ENCODE measurements around the gene SIPA1.
"Not testable (repeated sequence)": the region's sequence is repeated elsewhere in the genome, so short reads cannot be mapped to it uniquely, and the experiment has no call there.

Gene SIPA1

DNA sequence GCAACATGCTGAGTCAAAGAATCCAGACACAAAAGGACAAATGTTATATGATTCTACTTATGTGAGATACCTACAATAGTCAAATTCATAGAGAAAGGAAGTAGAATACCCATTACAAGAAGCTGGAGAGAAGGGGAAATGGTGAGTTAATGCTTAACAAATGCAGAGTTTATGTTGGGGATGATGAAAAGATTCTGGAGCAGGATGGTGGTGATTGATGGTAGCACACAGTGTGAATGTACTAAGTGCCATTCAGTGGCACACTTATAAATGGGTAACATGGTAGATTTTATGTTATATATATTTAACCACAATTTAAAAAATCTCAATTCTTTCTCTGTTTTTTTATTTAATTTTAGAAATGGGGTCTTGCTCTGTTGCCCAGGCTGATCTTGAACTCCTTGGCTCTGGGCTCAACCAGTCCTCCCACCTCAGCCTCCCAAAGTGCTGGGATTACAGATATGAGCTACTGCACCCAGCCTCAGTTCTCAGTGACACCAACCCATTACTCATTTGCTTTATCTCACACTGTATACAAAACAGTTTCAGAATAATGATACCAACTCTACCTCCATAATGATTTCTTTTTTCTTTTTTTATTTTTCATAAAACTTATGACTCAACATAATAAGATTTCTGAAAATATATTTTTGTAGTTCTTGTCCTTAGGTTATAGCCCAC lies 34.4 kb downstream of the SIPA1 start:
- no peak overlapping the region for H3K9ac ChIP-seq (ENCODE audit: low read depth, low read length)
- no peaks in the 10 kb centered on the region for H3K36me3 ChIP-seq (ENCODE audit: insufficient read depth, low read length)
- no peak overlapping the region for H3K4me3 ChIP-seq (ENCODE audit: low read length)
- no peaks in the 10 kb centered on the region for H3K9me3 ChIP-seq (ENCODE audit: insufficient read depth, low read depth, low read length)
- no peaks in the 10 kb centered on the region for H3K4me1 ChIP-seq (ENCODE audit: insufficient read depth, low read length)
- no peak overlapping the region for H3K27ac ChIP-seq (ENCODE audit: low read depth, low read length)
- H3K27me3 ChIP-seq (ENCODE audit: insufficient read depth, low read length), result no peaks in the 10 kb centered on the region

DNA sequence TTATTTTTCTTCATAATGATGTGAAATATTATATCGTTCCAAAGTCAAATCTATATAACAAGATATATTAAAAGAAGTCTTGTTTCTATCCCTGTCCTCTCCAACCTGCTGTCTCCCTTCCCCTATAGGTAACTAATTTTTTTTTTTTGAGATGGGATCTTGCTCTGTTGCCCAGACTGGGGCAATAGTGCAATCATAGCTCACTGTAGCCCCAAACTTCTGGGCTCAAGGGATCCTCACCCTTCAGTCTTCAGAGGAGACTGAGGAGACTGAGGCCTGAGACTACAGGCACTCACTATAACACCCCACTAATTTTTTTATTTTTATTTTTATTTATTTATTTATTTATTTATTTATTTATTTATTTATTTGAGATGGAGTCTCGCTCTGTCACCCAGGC lies 35.1 kb downstream of the SIPA1 start:
- H3K27ac ChIP-seq (ENCODE audit: low read depth, low read length), result no peak overlapping the region
- no peak overlapping the region for H3K4me3 ChIP-seq (ENCODE audit: low read length)
- H3K9me3 ChIP-seq (ENCODE audit: insufficient read depth, low read depth, low read length), result no peaks in the 10 kb centered on the region
- H3K9ac ChIP-seq (ENCODE audit: low read depth, low read length), result no peak overlapping the region
- WGBS, result no CpG with 5 or more reads among the region's 2 CpGs
- H3K36me3 ChIP-seq (ENCODE audit: insufficient read depth, low read length), result no peaks in the 10 kb centered on the region
- no peaks in the 10 kb centered on the region for H3K27me3 ChIP-seq (ENCODE audit: insufficient read depth, low read length)
- no peaks in the 10 kb centered on the region for H3K4me1 ChIP-seq (ENCODE audit: insufficient read depth, low read length)

DNA sequence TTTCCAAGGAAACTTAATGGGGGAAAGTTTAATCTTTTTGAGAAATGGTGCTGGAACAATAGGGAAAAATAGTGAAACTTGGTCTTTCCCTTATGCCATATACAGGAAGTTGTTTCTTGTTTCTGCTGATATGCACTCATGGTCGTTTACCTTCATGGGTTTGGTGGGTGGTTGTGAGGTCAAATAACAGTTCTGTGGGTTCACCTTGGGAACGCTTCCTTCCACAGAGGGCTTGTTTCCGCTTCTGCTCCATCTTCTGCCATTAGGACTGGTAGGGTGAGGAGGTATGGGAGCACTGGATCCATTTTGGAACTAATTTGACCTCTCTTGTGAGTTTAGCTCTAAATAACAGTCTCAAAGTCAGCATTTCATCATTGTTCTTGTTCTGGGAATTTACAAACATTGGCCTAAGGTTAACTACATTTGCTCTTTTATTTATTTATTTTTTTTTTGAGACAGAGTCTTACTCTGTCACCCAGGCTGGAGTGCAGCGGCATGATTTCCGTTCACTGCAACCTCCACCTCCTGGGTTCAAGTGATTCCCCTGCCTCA lies 42.4 kb downstream of the SIPA1 start:
- no peaks in the 10 kb centered on the region for H3K4me1 ChIP-seq (ENCODE audit: insufficient read depth, low read length)
- H3K9me3 ChIP-seq (ENCODE audit: insufficient read depth, low read depth, low read length), result no peaks in the 10 kb centered on the region
- WGBS, result 85% methylated on average over 5 of the region's 5 CpGs
- no peaks in the 10 kb centered on the region for H3K27me3 ChIP-seq (ENCODE audit: insufficient read depth, low read length)
- H3K36me3 ChIP-seq (ENCODE audit: insufficient read depth, low read length), result no peaks in the 10 kb centered on the region
- H3K4me3 ChIP-seq (ENCODE audit: low read length), result no peak overlapping the region
- H3K9ac ChIP-seq (ENCODE audit: low read depth, low read length), result no peak overlapping the region
- no peak overlapping the region for H3K27ac ChIP-seq (ENCODE audit: low read depth, low read length)

GRCh38 chr11:65683480-65683879 lies 45.6 kb downstream of the SIPA1 start:
- not testable (repeated sequence) for H3K36me3 ChIP-seq (ENCODE audit: insufficient read depth, low read length); H3K4me1 ChIP-seq (ENCODE audit: insufficient read depth, low read length); H3K27me3 ChIP-seq (ENCODE audit: insufficient read depth, low read length); H3K9ac ChIP-seq (ENCODE audit: low read depth, low read length); H3K27ac ChIP-seq (ENCODE audit: low read depth, low read length); H3K4me3 ChIP-seq (ENCODE audit: low read length); H3K9me3 ChIP-seq (ENCODE audit: insufficient read depth, low read depth, low read length)
- WGBS, result 92% methylated on average over 6 of the region's 6 CpGs

DNA sequence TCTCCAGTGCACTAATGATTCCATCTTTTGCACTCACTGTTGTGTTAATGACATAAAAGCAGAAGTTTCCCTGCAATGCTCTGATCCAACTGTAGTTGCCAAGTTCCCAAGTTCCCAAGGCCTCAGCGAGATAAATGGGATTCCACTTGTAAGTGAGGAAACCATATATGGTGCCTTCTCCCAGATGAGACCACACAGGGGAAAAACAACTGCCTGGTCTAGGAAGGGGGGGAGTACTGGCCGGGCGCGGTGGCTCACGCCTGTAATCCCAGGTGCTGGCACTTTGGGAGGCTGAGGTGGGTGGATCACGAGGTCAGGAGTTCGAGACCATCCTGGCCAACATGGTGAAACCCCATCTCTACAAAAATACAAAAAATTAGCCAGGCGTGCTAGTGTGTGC lies 48.1 kb downstream of the SIPA1 start:
- WGBS, result 82% methylated on average over 8 of the region's 8 CpGs
- H3K27me3 ChIP-seq (ENCODE audit: insufficient read depth, low read length), result no peaks in the 10 kb centered on the region
- no peak overlapping the region for H3K9ac ChIP-seq (ENCODE audit: low read depth, low read length)
- H3K4me1 ChIP-seq (ENCODE audit: insufficient read depth, low read length), result no peaks in the 10 kb centered on the region
- H3K36me3 ChIP-seq (ENCODE audit: insufficient read depth, low read length), result no peaks in the 10 kb centered on the region
- H3K9me3 ChIP-seq (ENCODE audit: insufficient read depth, low read depth, low read length), result no peaks in the 10 kb centered on the region
- H3K27ac ChIP-seq (ENCODE audit: low read depth, low read length), result no peak overlapping the region
- H3K4me3 ChIP-seq (ENCODE audit: low read length), result no peak overlapping the region

DNA sequence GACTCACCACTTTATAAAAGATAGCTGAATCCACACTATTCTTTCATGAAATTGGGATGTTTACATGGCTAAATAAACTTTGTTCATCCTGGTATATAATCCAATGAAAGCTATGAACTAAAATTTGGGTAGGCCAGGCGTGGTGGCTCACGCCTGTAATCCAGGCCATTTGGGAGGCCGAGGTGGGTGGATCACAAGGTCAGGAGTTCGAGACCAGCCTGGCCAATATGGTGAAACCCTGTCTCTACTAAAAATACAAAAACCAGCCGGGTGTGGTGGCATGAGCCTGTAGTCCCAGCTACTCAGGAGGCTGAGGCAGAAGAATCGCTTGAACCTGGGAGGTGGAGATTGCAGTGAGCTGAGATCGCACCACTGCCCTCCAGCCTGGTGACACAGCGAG lies 53.9 kb downstream of the SIPA1 start:
- not testable (repeated sequence) for H3K9ac ChIP-seq (ENCODE audit: low read depth, low read length); H3K27ac ChIP-seq (ENCODE audit: low read depth, low read length); H3K4me1 ChIP-seq (ENCODE audit: insufficient read depth, low read length); H3K27me3 ChIP-seq (ENCODE audit: insufficient read depth, low read length); H3K4me3 ChIP-seq (ENCODE audit: low read length); H3K36me3 ChIP-seq (ENCODE audit: insufficient read depth, low read length); H3K9me3 ChIP-seq (ENCODE audit: insufficient read depth, low read depth, low read length)
- 96% methylated on average over 7 of the region's 8 CpGs for WGBS

DNA sequence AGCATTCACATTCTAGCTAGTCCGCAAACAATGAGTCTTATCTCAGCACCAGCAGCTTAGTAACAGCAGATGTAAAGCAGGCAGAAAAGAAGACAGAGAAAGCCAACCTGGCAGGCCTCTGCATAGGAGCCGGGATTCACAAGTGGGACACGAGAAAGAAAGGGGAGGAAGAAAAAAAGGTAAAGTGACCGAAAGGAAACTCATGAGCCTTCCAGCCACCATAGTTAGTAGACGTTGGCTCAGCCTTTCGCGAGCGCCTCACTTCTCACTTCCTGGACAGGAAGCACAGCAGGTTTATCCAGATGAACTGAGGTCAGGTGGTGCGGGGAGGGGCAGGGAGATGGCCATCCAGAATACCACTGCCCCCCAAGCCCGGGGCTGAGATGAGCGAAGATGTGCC lies 54.5 kb downstream of the SIPA1 start:
- no peaks in the 10 kb centered on the region for H3K9me3 ChIP-seq (ENCODE audit: insufficient read depth, low read depth, low read length)
- H3K4me3 ChIP-seq (ENCODE audit: low read length), result no peak overlapping the region
- WGBS, result 89% methylated on average over 11 of the region's 11 CpGs
- H3K27me3 ChIP-seq (ENCODE audit: insufficient read depth, low read length), result no peaks in the 10 kb centered on the region
- no peak overlapping the region for H3K9ac ChIP-seq (ENCODE audit: low read depth, low read length)
- H3K4me1 ChIP-seq (ENCODE audit: insufficient read depth, low read length), result no peaks in the 10 kb centered on the region
- H3K36me3 ChIP-seq (ENCODE audit: insufficient read depth, low read length), result no peaks in the 10 kb centered on the region
- H3K27ac ChIP-seq (ENCODE audit: low read depth, low read length), result no peak overlapping the region

DNA sequence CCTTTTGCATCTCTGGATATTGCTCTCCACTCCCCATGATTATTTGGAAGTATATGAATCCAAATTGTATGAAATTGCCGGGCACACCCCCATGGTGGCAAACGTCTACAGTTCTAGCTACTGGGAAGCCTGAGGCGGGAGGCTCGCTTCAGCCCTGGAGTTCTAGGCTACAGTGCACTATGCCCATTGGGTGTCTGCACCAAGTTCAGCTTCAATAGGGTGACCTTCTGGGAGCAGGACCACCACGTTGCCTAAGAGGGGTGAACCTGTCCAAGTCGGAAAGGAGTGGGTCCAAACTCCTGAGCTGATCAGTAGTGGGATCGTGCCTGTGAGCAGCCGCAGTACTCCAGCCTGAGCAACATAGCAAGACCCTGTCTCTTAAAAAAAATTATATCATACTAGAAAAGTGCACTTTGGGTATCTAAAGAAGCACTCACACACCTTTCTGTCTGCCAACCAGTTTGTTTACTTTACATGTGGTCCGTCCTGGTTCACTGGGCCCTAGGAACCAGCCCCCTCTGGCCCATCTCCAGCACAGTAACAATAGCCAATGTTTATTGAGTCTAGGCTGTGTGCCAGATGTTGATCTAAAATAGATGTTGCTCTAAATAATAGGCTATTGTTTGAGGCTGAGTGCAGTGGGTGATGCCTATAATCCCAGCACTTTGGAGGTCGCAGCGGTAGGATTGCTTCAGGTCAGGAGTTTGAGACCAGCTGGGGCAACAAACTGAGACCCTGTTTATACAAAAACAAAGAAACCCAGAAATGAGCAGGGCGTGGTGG lies 57.7 kb downstream of the SIPA1 start:
- H3K27me3 ChIP-seq (ENCODE audit: insufficient read depth, low read length), result no peaks in the 10 kb centered on the region
- no peak overlapping the region for H3K27ac ChIP-seq (ENCODE audit: low read depth, low read length)
- H3K36me3 ChIP-seq (ENCODE audit: insufficient read depth, low read length), result no peaks in the 10 kb centered on the region
- H3K9me3 ChIP-seq (ENCODE audit: insufficient read depth, low read depth, low read length), result peaks cover 5% of the 10 kb centered on the region; the same call in 1 of the 2 replicates
- H3K4me1 ChIP-seq (ENCODE audit: insufficient read depth, low read length), result no peaks in the 10 kb centered on the region
- no peak overlapping the region for H3K9ac ChIP-seq (ENCODE audit: low read depth, low read length)
- WGBS, result 89% methylated on average over 12 of the region's 12 CpGs
- no peak overlapping the region for H3K4me3 ChIP-seq (ENCODE audit: low read length)

DNA sequence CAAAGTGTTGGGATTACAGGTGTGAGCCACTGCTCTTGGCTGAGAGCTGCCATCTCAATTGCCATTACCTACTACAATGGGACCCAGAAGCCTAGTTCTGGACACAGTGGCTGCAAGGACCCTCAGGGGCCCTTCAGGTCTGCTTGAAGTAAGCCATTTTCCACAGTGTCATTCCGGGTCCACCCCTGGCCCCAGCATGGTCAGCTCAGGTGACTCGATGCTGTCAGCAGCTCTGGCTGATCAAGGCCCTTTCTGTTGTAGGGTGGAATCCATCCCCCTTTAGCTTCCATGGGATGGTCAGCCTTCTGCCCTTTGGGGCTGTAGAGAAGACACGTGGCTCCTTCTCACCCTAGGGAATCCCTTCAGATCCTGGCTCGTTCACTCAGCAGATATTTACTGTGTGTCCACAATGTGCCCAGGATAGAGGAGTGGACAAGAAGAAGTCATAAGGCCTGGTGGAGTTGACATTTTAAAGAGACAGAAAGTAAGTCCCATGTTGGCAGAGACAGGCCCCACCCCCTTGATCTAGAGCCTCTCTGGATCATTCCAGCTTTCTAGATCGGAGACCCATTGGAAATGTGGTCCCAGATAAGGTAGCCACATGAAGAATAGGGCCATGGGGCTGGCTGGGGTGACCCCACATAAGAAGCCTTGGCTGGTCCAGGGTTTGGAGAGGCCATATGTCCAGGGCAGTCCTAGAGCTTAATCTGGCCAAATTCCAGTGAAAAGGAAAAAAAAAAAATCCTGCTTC lies 59.1 kb downstream of the SIPA1 start:
- 89% methylated on average over 5 of the region's 5 CpGs for WGBS
- Histone ChIP-seq H3K27ac (ENCODE audit: low read depth, low read length) (no peak overlapping the region), H3K9ac (ENCODE audit: low read depth, low read length) (no peak overlapping the region), H3K36me3 (ENCODE audit: insufficient read depth, low read length) (no peaks in the 10 kb centered on the region), H3K4me1 (ENCODE audit: insufficient read depth, low read length) (no peaks in the 10 kb centered on the region), H3K27me3 (ENCODE audit: insufficient read depth, low read length) (no peaks in the 10 kb centered on the region), H3K4me3 (ENCODE audit: low read length) (no peak overlapping the region), H3K9me3 (ENCODE audit: insufficient read depth, low read depth, low read length) (peaks cover 9% of the 10 kb centered on the region; the same call in 1 of the 2 replicates)

GRCh38 chr11:65698205-65698604 lies 60.3 kb downstream of the SIPA1 start:
- H3K9me3 ChIP-seq (ENCODE audit: insufficient read depth, low read depth, low read length), result peaks cover 9% of the 10 kb centered on the region; the same call in 1 of the 2 replicates
- H3K36me3 ChIP-seq (ENCODE audit: insufficient read depth, low read length), result no peaks in the 10 kb centered on the region
- H3K27me3 ChIP-seq (ENCODE audit: insufficient read depth, low read length), result peaks cover 5% of the 10 kb centered on the region; the same call in 1 of the 2 replicates
- no peak overlapping the region for H3K4me3 ChIP-seq (ENCODE audit: low read length)
- no peak overlapping the region for H3K27ac ChIP-seq (ENCODE audit: low read depth, low read length)
- WGBS, result 90% methylated on average over 8 of the region's 8 CpGs
- no peak overlapping the region for H3K9ac ChIP-seq (ENCODE audit: low read depth, low read length)
- no peaks in the 10 kb centered on the region for H3K4me1 ChIP-seq (ENCODE audit: insufficient read depth, low read length)

GRCh38 chr11:65699306-65699705 lies 61.4 kb downstream of the SIPA1 start:
- Histone ChIP-seq H3K36me3 (ENCODE audit: insufficient read depth, low read length) (no peaks in the 10 kb centered on the region), H3K9ac (ENCODE audit: low read depth, low read length) (no peak overlapping the region), H3K27me3 (ENCODE audit: insufficient read depth, low read length) (peaks cover 6% of the 10 kb centered on the region; the same call in 1 of the 2 replicates), H3K27ac (ENCODE audit: low read depth, low read length) (no peak overlapping the region), H3K4me1 (ENCODE audit: insufficient read depth, low read length) (no peaks in the 10 kb centered on the region), H3K4me3 (ENCODE audit: low read length) (no peak overlapping the region), H3K9me3 (ENCODE audit: insufficient read depth, low read depth, low read length) (peaks cover 9% of the 10 kb centered on the region; the same call in 1 of the 2 replicates)
- WGBS, result 82% methylated on average over 7 of the region's 7 CpGs

Measured in HUES64 (cell line).